Activated effector memory CD4-positive, alpha-beta T cell treated with anti-CD3 and anti-CD28 coated beads, Interleukin-2, amount 50 U/mL, for 16 hours (primary cell): ENCODE measurements around the gene TLX1.

Source experiments
- DNase-seq: peaks from one replicate; pipeline ENCODE4 v3.0.0-alpha.2; 2020

Gene TLX1

GRCh38 chr10:101134299-101135127, 3.4 kb downstream of the TLX1 start:
- no peak for DNase-seq

- no peak for DNase-seq
Measured at GRCh38 chr10:101135141-101136006, 4.3 kb downstream of the TLX1 start.

- DNase-seq = no peak
Measured at GRCh38 chr10:101136007-101136707, 5.1 kb downstream of the TLX1 start.

- no peak for DNase-seq
Measured at GRCh38 chr10:101136708-101137121, 5.6 kb downstream of the TLX1 start.

- DNase-seq = no peak
Measured at GRCh38 chr10:101137271-101137670, 6.2 kb downstream of the TLX1 start.

- no peak for DNase-seq
Measured at GRCh38 chr10:101138788-101139420, 7.8 kb downstream of the TLX1 start.

GRCh38 chr10:101139421-101139911, 8.4 kb downstream of the TLX1 start:
- no peak for DNase-seq

- no peak for DNase-seq
Measured at GRCh38 chr10:101140084-101140949, 9.2 kb downstream of the TLX1 start.

GRCh38 chr10:101140950-101141615, 10.0 kb downstream of the TLX1 start:
- no peak for DNase-seq

GRCh38 chr10:101141616-101142532, 10.8 kb downstream of the TLX1 start:
- DNase-seq = peak; percentile 92

GRCh38 chr10:101142533-101143344, 11.6 kb downstream of the TLX1 start:
- no peak for DNase-seq

- no peak for DNase-seq
Measured at GRCh38 chr10:101143345-101143630, 12.2 kb downstream of the TLX1 start.

- DNase-seq = no peak
Measured at GRCh38 chr10:101144053-101144452, 13.0 kb downstream of the TLX1 start.

GRCh38 chr10:101145145-101145544, 14.0 kb downstream of the TLX1 start:
- DNase-seq = no peak

- DNase-seq = no peak
Measured at GRCh38 chr10:101145750-101146391, 14.8 kb downstream of the TLX1 start.

- DNase-seq = no peak
Measured at GRCh38 chr10:101146392-101147251, 15.5 kb downstream of the TLX1 start.

GRCh38 chr10:101151395-101151794, 20.3 kb downstream of the TLX1 start:
- DNase-seq = no peak

GRCh38 chr10:101152316-101152715, 21.2 kb downstream of the TLX1 start:
- DNase-seq = no peak
